Activated gamma-delta T cell treated with anti-CD3 and anti-CD28 coated beads, Interleukin-2, amount 50 U/mL, for 16 hours (primary cell): ENCODE results near the gene ARHGAP23.

Source experiments
- DNase-seq: peaks from one replicate; pipeline ENCODE4 v3.0.0-alpha.2; 2020; ENCODE audit warnings: low read depth

ARHGAP23 gene

GRCh38 chr17:38551121-38551520, 122.9 kb downstream of the ARHGAP23 start:
- no peak for DNase-seq

GRCh38 chr17:38552343-38552742, 124.1 kb downstream of the ARHGAP23 start:
- DNase-seq: no peak

GRCh38 chr17:38554430-38555350, 126.4 kb downstream of the ARHGAP23 start:
- no peak for DNase-seq

- no peak for DNase-seq
Observed at GRCh38 chr17:38556239-38556638, 128.0 kb downstream of the ARHGAP23 start.

GRCh38 chr17:38557396-38557795, 129.1 kb downstream of the ARHGAP23 start:
- no peak for DNase-seq

GRCh38 chr17:38557836-38558727, 129.8 kb downstream of the ARHGAP23 start:
- peak; percentile 81 for DNase-seq

GRCh38 chr17:38558728-38559050, 130.4 kb downstream of the ARHGAP23 start:
- DNase-seq: no peak

- DNase-seq: peak; percentile 83
Observed at GRCh38 chr17:38559051-38559879, 131.0 kb downstream of the ARHGAP23 start.

GRCh38 chr17:38559880-38560230, 131.6 kb downstream of the ARHGAP23 start:
- DNase-seq: no peak

- DNase-seq: no peak
Observed at GRCh38 chr17:38560503-38561318, 132.4 kb downstream of the ARHGAP23 start.

- DNase-seq: no peak
Observed at GRCh38 chr17:38561416-38562214, 133.4 kb downstream of the ARHGAP23 start.
